Endothelial cell of umbilical vein (primary cell): Measurements from ENCODE around the gene ESPN.

Experiments used
- CTCF ChIP-seq, 2 donors: IDR thresholded peaks; 1 replicate in 1 of 2; 2 replicates in 1 of 2; pipeline ENCODE4 v1.5.1; 2011; ENCODE audit warnings: low read length in 2 of 2, mild to moderate bottlenecking in 2 of 2, moderate library complexity in 2 of 2, control low read depth in 1 of 2, inconsistent platforms in 1 of 2, low read depth in 1 of 2; ENCODE audit not compliant: insufficient read depth in 1 of 2; ENCODE audit errors: extremely low read depth in 1 of 2
- EZH2 ChIP-seq: IDR thresholded peaks from 2 replicates; pipeline ENCODE4 v1.6.1; 2012; ENCODE audit warnings: borderline replicate concordance, low read depth, mild to moderate bottlenecking, moderate library complexity, low read length, inconsistent platforms; ENCODE audit not compliant: severe bottlenecking
- FOS ChIP-seq: IDR thresholded peaks from 2 replicates; pipeline ENCODE4 v1.6.1; 2011; ENCODE audit warnings: mild to moderate bottlenecking, low read length, moderate library complexity, borderline replicate concordance; ENCODE audit not compliant: insufficient read depth
- POLR2A ChIP-seq: IDR thresholded peaks from 2 replicates; pipeline ENCODE4 v1.6.1; 2012; ENCODE audit warnings: low read depth, mild to moderate bottlenecking, control low read depth, low read length
- POLR2AphosphoS5 ChIP-seq: IDR thresholded peaks from 2 replicates; pipeline ENCODE4 v1.6.1; 2012; ENCODE audit warnings: low read depth, mild to moderate bottlenecking, control low read depth, low read length, moderate library complexity; ENCODE audit not compliant: insufficient read depth

- TF ChIP-seq CTCF (IDR thresholded peaks at IDR 0.05; ENCODE audit: extremely low read depth in 1 of 2, insufficient read depth in 1 of 2, low read depth in 1 of 2, low read length in 2 of 2): no peak
- peak; percentile 14 for TF ChIP-seq POLR2AphosphoS5
- TF ChIP-seq POLR2A: no peak
- no peak for TF ChIP-seq EZH2
- no peak for TF ChIP-seq FOS
Observed at GRCh38 chr1:6385488-6386191, 38.9 kb upstream of the ESPN start.
